Fibroblast of lung (primary cell): ENCODE measurements around the gene FHOD3. TPM values are rescaled to one million over a fixed set of nuclear protein-coding genes. Genes with fewer than 3 reads are reported as not detected.

Source experiments
- DNase-seq, 2 donors: peaks; one replicate each; pipeline versions ENCODE4 v3.0.0 to v3.0.0-alpha.2; 2010; ENCODE audit warnings: low read depth in 2 of 2
- H2AFZ ChIP-seq: 2 replicates; pipeline ENCODE4 v1.5.1; 2012; ENCODE audit warnings: low read length, control low read depth, inconsistent platforms
- H3K27ac ChIP-seq: 2 replicates; pipeline ENCODE4 v1.5.1; 2011; ENCODE audit warnings: low read length, control low read depth; ENCODE audit not compliant: insufficient read depth
- H3K27me3 ChIP-seq: 2 replicates; pipeline ENCODE4 v1.5.1; 2011; ENCODE audit warnings: mild to moderate bottlenecking, low read length; ENCODE audit not compliant: control insufficient read depth, insufficient read depth
- H3K36me3 ChIP-seq: 2 replicates; pipeline ENCODE4 v1.5.1; 2011; ENCODE audit warnings: low read length; ENCODE audit not compliant: control insufficient read depth, insufficient read depth
- H3K4me1 ChIP-seq: 2 replicates; pipeline ENCODE4 v1.5.1; 2011; ENCODE audit warnings: low read length; ENCODE audit not compliant: control insufficient read depth, insufficient read depth; ENCODE audit errors: extremely low read depth
- H3K4me2 ChIP-seq: 2 replicates; pipeline ENCODE4 v1.5.1; 2011; ENCODE audit warnings: low read length, control low read depth; ENCODE audit not compliant: insufficient read depth; ENCODE audit errors: extremely low read depth
- H3K4me3 ChIP-seq, 4 experiments: fragments of 200-600 bp in 1 of 4; sonication (generic) in 1 of 4; replicated peaks in 1 of 4; 2 replicates each; pipeline ENCODE4 v1.5.1; 2011 to 2016; ENCODE audit warnings: low read length in 4 of 4, low read depth in 3 of 4, mild to moderate bottlenecking in 3 of 4, control low read depth in 2 of 4, inconsistent platforms in 1 of 4, mixed read lengths in 1 of 4; ENCODE audit not compliant: insufficient read depth in 1 of 4; ENCODE audit errors: control extremely low read depth in 1 of 4
- H3K79me2 ChIP-seq: 2 replicates; pipeline ENCODE4 v1.5.1; 2012; ENCODE audit warnings: mild to moderate bottlenecking, low read length, inconsistent platforms; ENCODE audit not compliant: control insufficient read depth, insufficient read depth
- H3K9ac ChIP-seq: 2 replicates; pipeline ENCODE4 v1.5.1; 2011; ENCODE audit warnings: mild to moderate bottlenecking, low read length, control low read depth; ENCODE audit not compliant: insufficient read depth
- H3K9me3 ChIP-seq: 2 replicates; pipeline ENCODE4 v1.5.1; 2012; ENCODE audit warnings: low read depth, low read length; ENCODE audit not compliant: control insufficient read depth, insufficient read depth
- H4K20me1 ChIP-seq: 2 replicates; pipeline ENCODE4 v1.5.1; 2011; ENCODE audit warnings: low read length; ENCODE audit not compliant: control insufficient read depth, insufficient read depth; ENCODE audit errors: extremely low read depth
- EZH2 ChIP-seq: IDR thresholded peaks from 2 replicates; pipeline ENCODE4 v1.5.1; 2012; ENCODE audit warnings: low read length, control low read depth, mild to moderate bottlenecking; ENCODE audit errors: missing control alignments
- polyA plus RNA-seq, 2 donors: library from polyadenylated mRNA; depleted of rRNA in 1 of 2; stranded (reverse) in 1 of 2; unstranded in 1 of 2; fragments of >200 nt; gene quantifications; 2 replicates each; pipeline ENCODE4 v1.2.1, GENCODE V29; 2011 to 2012; ENCODE audit warnings: missing spikeins in 1 of 2
- total RNA-seq: library from RNA; depleted of rRNA; stranded (reverse); fragments of >200 nt; gene quantifications from 2 replicates; pipeline ENCODE4 v1.2.1, GENCODE V29; 2014
- TF ChIP-seq, protein P1 (sequence below), 2 donors: IDR thresholded peaks in 1 of 2; conservative IDR thresholded peaks in 1 of 2; 1 replicate in 1 of 2; 2 replicates in 1 of 2; pipeline ENCODE4 v1.5.1; 2011 to 2012; ENCODE audit warnings: low read length in 2 of 2, control low read depth in 1 of 2, inconsistent platforms in 1 of 2, low read depth in 1 of 2, mild to moderate bottlenecking in 1 of 2

The FHOD3 gene
- total and polyA plus RNA-seq, 2 donors (not counting 1 experiment from before 2014, with no cell fraction given), result 16.1 to 28.2 TPM

- Histone ChIP-seq H3K4me2 (no peak overlapping the region), H2AFZ (no peak overlapping the region), H3K79me2 (no peaks in the 10 kb centered on the region), H3K9me3 (no peaks in the 10 kb centered on the region), H3K4me1 (peaks cover 4% of the 10 kb centered on the region), H3K36me3 (no peaks in the 10 kb centered on the region), H4K20me1 (no peaks in the 10 kb centered on the region), H3K4me3 (no peak overlapping the region), H3K27me3 (no peaks in the 10 kb centered on the region), H3K27ac (no peak overlapping the region), H3K9ac (no peak overlapping the region)
- DNase-seq, result peak; percentile 56 to 71
- TF ChIP-seq, protein P1, sequence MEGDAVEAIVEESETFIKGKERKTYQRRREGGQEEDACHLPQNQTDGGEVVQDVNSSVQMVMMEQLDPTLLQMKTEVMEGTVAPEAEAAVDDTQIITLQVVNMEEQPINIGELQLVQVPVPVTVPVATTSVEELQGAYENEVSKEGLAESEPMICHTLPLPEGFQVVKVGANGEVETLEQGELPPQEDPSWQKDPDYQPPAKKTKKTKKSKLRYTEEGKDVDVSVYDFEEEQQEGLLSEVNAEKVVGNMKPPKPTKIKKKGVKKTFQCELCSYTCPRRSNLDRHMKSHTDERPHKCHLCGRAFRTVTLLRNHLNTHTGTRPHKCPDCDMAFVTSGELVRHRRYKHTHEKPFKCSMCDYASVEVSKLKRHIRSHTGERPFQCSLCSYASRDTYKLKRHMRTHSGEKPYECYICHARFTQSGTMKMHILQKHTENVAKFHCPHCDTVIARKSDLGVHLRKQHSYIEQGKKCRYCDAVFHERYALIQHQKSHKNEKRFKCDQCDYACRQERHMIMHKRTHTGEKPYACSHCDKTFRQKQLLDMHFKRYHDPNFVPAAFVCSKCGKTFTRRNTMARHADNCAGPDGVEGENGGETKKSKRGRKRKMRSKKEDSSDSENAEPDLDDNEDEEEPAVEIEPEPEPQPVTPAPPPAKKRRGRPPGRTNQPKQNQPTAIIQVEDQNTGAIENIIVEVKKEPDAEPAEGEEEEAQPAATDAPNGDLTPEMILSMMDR (conservative IDR thresholded peaks at IDR 0.05 in 1 of 2, IDR thresholded peaks at IDR 0.05 in 1 of 2; ENCODE audit: low read depth in 1 of 2, low read length in 2 of 2), result peak; percentile 99
- no peak for TF ChIP-seq EZH2
These were observed 390.8 kb downstream of the FHOD3 start for GRCh38 chr18:36688020-36688965.

DNA sequence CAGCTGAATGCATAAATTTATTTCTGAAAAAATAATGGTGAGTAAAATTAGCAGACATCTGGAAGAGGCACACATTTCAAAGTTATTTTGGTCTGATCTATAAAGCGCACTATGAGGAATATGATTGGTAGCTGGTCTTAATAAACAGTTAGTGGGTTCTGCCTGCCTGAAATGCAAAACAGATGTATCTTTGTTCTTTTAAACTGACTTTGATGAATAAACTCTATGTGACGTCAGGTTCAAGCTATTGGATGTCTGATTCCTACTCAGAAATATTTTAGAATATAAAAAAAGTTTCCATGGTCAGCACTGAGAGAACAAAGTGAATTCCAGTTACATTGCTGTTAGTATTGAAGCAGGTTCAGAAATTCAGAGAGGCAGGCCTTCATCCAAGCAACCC is 394.9 kb downstream of the FHOD3 start:
- Histone ChIP-seq H3K4me1 (peaks cover 4% of the 10 kb centered on the region), H3K4me2 (peak overlapping the region; percentile 75), H3K27me3 (no peaks in the 10 kb centered on the region), H3K27ac (peak overlapping the region; percentile 85), H3K79me2 (peaks cover 9% of the 10 kb centered on the region), H2AFZ (no peak overlapping the region), H3K36me3 (no peaks in the 10 kb centered on the region), H3K9me3 (no peaks in the 10 kb centered on the region), H3K9ac (no peak overlapping the region), H4K20me1 (no peaks in the 10 kb centered on the region), H3K4me3 (peak overlapping the region in 2 of 4 experiments; percentile 8 to 60)
- no peak for TF ChIP-seq EZH2
- TF ChIP-seq, protein P1 (conservative IDR thresholded peaks at IDR 0.05 in 1 of 2, IDR thresholded peaks at IDR 0.05 in 1 of 2; ENCODE audit: low read depth in 1 of 2, low read length in 2 of 2), result no peak
- DNase-seq, result peak; percentile 44 to 94

DNA sequence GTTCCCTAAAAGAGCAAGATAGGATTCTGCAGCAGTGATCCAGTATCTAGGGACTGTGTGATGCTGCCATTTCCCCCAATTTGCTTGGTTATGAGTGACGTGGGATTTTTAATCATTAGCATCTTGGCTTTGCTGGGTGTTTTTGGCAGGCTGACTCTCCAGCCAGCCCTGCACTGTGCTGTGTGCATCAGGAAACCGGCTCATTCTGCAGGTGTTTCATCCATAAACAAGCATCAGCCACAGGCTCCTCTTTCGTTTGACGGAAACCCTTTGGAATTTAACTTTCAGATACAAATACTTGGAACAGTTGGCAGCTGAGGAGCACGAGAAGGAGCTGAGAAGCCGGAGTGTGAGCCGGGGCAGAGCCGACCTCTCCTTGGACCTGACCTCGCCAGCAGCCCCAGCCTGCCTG is 395.4 kb downstream of the FHOD3 start:
- peaks cover 9% of the 10 kb centered on the region for H3K79me2 ChIP-seq
- peak overlapping the region; percentile 85 for H3K27ac ChIP-seq
- no peak overlapping the region for H2AFZ ChIP-seq
- H4K20me1 ChIP-seq, result no peaks in the 10 kb centered on the region
- peaks cover 7% of the 10 kb centered on the region for H3K4me1 ChIP-seq
- no peak for TF ChIP-seq EZH2
- TF ChIP-seq, protein P1 (conservative IDR thresholded peaks at IDR 0.05 in 1 of 2, IDR thresholded peaks at IDR 0.05 in 1 of 2; ENCODE audit: low read depth in 1 of 2, low read length in 2 of 2), result no peak
- H3K36me3 ChIP-seq, result no peaks in the 10 kb centered on the region
- H3K27me3 ChIP-seq, result no peaks in the 10 kb centered on the region
- peak overlapping the region; percentile 75 for H3K4me2 ChIP-seq
- H3K9me3 ChIP-seq, result no peaks in the 10 kb centered on the region
- peak overlapping the region; percentile 16 for H3K9ac ChIP-seq
- DNase-seq, result peak; percentile 3 to 85
- H3K4me3 ChIP-seq, result peak overlapping the region in 3 of 4 experiments; percentile 34 to 60 (median 45)
